Measurements from ENCODE around the gene CNTF. TPM values are rescaled to one million over a fixed set of nuclear protein-coding genes. Genes with fewer than 3 reads are reported as not detected.

The CNTF gene, protein sequence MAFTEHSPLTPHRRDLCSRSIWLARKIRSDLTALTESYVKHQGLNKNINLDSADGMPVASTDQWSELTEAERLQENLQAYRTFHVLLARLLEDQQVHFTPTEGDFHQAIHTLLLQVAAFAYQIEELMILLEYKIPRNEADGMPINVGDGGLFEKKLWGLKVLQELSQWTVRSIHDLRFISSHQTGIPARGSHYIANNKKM
- not detected in 2 replicates for polyA plus RNA-seq

GRCh38 chr11:58622344-58622743 is at the start of gene CNTF:
Gene CNTF, plus strand, starts transcription at chr11:58622665. Its CDS starts 88 bp downstream, at chr11:58622753.

DNA sequence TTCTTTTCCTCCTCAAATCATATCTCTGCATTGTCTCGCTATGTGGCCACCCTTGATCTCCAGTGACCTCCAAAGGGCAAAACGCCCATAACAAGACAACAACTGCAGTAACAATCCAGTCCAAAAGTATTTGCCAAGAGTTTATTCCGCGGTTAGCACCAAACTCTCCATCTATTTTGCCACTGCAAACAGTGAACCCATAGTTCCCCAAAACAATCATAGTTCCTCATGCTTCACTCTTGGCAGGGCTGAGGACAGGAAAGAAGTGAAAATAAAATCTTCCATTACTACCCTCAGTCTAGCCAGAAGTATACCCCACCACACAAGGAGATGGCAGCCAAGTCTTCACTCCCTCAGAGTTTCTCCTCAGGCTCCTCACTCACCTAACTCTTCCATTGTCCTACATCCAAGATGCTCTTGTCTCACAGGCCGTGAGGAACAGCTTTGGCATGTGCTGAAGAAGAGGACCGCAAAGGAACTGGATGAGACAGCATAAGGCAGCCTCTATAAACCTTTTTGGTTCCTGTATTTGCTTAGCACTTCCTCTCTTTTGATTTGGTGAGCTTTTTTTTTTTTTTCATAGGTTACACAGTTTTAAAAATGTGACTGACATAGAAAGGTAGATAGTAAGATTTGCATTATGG is 47.0 kb upstream of the CNTF start, which contains the start of gene LPXN:
Gene LPXN, minus strand, starts transcription at position 480 of the 644 bp plus-strand sequence. Its CDS starts 84 bp downstream, at position 396.

GRCh38 chr11:58578635-58579191 is 43.8 kb upstream of the CNTF start, which contains the start of gene ZFP91:
Gene ZFP91, plus strand, starts transcription at chr11:58579063. Its CDS starts 219 bp downstream, at chr11:58579282.

Other genes with a start within 250 kb of the CNTF start
- gene OR5B3, start 215.8 kb upstream of the CNTF start, polyA plus RNA-seq = not detected in 2 replicates
- gene OR5B2, start 194.5 kb upstream of the CNTF start, polyA plus RNA-seq = not detected in 2 replicates
- not detected in 2 replicates for gene OR5B12, start 180.4 kb upstream of the CNTF start, polyA plus RNA-seq
- not detected in 2 replicates for gene OR5B21, start 114.6 kb upstream of the CNTF start, polyA plus RNA-seq
- gene LPXN, start 46.8 kb upstream of the CNTF start, polyA plus RNA-seq = 3.8 and 5.4 TPM in 2 replicates
- 17.1 and 23.0 TPM in 2 replicates for gene ZFP91, start 43.6 kb upstream of the CNTF start, polyA plus RNA-seq
- gene GLYAT, start 109.3 kb downstream of the CNTF start, polyA plus RNA-seq = not detected in 2 replicates
- 0.24 TPM in 1 of 2 replicates, not detected in the other for gene GLYATL2, start 222.0 kb downstream of the CNTF start, polyA plus RNA-seq

All from Purkinje cell (primary cell).